HG02571 (cell line): ENCODE results near the gene XKR7.
"Not testable (repeated sequence)": the region's sequence is repeated elsewhere in the genome, so short reads cannot be mapped to it uniquely, and the experiment has no call there.

Experiments used
- ATAC-seq: cut with Tn5 transposase; IDR thresholded peaks from one replicate; pipeline ENCODE4 v1.9.1; 2021; ENCODE audit warnings: mild to moderate bottlenecking, moderate library complexity; ENCODE audit not compliant: unreplicated experiment

Gene XKR7

GRCh38 chr20:32010666-32011065 lies 42.7 kb downstream of the XKR7 start:
- no peak for ATAC-seq

DNA sequence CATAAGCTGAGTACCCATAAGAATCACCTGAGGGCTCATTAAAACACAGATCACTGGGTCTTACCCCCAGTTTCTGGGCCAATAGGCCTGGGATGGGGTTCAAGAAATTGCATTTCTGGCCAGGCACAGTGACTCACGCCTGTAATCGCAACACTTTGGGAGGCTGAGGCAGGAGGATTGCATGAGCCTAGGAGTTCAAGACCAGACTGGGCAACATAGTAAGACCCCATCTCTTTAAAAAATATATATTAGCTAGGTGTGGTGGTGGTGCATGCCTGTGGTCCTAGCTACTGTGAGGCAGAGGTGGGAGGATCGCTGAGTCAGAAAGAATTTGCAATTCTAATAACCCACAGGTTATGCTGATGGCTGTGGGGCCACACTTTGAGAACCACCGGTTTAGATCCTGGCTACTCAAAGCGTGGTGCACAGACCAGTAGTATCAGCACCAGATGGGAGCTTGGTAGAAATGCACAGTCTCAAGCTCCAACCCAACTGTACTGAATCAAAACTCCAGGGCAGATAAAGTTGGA lies 44.3 kb downstream of the XKR7 start:
- ATAC-seq: no peak

DNA sequence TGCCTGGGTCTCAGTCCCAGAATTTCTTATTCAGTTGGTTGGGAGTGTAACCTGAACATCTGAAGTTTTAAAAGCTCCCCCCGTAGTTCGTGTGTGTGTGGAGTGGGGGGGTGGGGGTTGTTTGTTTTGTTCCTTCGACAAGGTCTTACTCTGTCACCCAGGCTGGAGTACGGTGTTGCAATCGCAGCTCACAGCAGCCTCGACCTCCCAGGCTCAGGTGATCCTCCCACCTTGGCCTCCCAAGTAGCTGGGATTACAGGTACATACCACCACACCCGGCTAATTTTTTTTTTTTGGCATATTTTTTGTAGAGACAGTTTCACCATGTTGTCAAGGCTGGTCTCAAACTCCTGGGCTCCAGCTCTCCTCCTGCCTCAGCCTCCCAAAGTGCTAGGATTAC lies 45.4 kb downstream of the XKR7 start:
- no peak for ATAC-seq

GRCh38 chr20:32017711-32018251 lies 49.8 kb downstream of the XKR7 start:
- no peak for ATAC-seq

GRCh38 chr20:32018269-32019155 lies 50.6 kb downstream of the XKR7 start:
- no peak for ATAC-seq

DNA sequence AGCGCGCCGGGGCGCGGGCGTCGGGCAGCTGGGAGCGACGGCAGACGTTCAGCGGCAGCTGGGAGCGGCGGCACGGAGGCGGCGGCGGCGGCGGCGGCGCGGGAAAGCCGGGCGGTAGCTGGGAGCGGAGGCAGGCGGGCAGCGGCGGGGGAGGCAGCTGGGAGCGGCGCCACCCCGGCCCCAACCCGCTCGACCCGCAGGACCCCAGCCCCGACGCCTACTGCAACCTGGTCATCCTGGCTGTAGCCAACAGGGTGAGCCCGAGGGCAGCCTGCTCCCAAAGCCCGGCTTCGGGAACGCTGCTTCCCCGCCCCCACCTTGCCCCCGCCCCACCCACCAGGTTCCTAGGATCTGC lies 51.2 kb downstream of the XKR7 start:
- ATAC-seq: no peak

- ATAC-seq: no peak
Measured at GRCh38 chr20:32019563-32020463, 51.9 kb downstream of the XKR7 start.

DNA sequence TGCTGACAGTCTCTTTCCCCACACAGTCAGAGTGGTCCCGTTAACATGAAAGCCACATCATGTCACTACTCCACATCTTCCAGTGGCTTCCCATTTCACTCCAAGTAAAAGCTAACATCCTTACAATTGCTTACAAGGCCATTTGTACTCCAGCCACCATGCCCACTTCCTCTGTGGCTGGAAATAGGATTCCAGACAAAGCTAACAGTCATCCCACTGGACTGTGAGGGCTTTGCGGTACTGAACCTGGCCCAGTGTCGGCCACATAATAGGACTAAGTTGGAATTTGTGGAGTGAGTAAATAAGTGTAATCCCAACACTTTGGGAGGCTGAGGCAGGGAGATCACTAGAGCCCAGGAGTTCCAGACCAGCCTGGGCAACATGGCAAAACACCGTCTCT lies 53.1 kb downstream of the XKR7 start:
- ATAC-seq: no peak

GRCh38 chr20:32024683-32025295 lies 56.8 kb downstream of the XKR7 start:
- no peak for ATAC-seq

- ATAC-seq: no peak
Measured at GRCh38 chr20:32027643-32028042, 59.7 kb downstream of the XKR7 start.

DNA sequence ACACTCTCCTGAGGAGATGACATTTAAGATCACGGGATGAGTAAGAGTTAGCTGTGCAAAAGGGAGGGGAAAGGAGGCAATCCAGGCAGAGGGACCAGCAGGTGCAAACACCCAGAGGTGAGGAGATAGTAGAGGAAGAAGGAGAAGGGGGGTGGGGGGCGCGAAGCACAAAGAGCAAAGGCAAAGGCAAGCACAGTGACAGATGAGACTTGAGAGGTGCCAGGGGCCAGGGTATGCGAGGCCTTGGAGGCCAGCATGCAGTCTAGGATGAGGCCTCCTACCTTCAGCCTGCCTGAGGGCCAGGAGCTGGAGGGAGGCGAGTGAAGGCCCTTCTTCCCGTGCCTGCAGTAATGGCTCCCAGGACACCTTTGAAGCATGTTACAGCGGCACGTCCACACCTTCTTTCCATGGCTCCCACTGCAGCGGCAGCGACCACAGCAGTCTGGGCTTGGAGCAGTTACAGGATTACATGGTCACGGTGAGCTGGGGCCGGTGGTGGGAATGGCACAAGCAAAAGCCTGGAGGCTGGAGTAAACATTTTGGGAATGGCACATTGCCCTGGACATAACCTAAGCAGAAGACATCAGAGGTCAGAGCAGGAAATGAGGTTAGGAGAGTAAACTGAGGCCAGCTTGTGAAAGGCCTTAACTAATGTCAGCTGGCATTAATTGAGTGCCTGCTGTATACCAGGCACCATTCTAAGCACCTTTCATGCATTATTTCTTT lies 60.9 kb downstream of the XKR7 start:
- ATAC-seq: no peak

DNA sequence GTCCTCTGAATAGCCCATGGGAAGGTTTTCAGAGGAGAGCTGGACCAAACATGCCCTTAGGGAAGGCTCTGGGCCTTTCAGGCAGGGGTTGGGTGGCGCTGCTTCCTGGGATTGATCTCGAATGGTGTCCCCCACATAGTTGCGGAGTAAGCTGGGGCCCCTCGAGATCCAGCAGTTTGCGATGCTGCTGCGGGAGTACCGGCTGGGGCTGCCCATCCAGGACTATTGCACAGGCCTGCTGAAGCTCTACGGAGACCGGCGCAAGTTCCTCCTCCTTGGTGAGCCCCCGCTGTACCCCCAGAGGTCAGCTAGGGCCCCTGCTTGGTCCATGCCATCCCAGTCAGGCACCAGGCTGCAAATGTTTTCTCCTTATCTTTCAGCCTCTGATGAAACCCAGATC lies 61.6 kb downstream of the XKR7 start:
- ATAC-seq: no peak

DNA sequence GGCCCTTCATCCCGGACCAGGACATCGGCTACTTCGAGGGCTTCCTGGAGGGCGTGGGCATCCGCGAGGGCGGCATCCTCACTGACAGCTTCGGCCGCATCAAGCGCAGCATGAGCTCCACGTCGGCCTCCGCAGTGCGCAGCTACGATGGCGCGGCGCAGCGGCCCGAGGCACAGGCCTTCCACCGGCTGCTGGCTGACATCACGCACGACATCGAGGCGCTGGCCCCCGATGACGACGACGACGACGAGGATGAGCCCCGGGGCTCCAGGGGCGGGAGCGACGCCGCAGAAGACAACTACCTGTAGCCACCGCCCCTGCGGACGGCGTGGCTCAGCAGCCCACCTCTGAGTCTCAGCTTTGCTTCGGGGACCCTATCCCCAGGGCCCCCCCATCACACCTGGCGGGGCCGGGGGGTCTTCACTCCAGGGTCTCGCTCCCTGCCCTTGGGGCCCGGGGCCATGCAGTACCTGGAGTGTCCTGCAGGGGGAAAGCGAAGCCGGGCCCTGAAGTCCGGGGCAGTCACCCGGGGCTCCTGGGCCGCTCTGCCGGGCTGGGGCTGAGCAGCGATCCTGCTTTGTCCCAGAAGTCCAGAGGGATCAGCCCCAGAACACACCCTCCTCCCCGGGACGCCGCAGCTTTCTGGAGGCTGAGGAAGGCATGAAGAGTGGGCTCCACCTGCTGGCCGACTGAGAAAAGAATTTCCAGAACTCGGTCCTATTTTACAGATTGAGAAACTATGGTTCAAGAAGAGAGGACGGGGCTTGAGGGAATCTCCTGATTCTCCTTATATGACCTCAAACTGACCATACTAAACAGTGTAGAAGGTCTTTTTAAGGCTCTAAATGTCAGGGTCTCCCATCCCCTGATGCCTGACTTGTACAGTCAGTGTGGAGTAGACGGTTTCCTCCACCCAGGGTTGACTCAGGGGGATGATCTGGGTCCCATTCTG lies 63.3 kb downstream of the XKR7 start:
- ATAC-seq: no peak

GRCh38 chr20:32033316-32033715 lies 65.4 kb downstream of the XKR7 start:
- ATAC-seq: no peak

GRCh38 chr20:32033721-32034120 lies 65.8 kb downstream of the XKR7 start:
- not testable (repeated sequence) for ATAC-seq

GRCh38 chr20:32034581-32035425 lies 66.9 kb downstream of the XKR7 start:
- ATAC-seq: no peak

- ATAC-seq: no peak
Measured at GRCh38 chr20:32035426-32035779, 67.5 kb downstream of the XKR7 start.

DNA sequence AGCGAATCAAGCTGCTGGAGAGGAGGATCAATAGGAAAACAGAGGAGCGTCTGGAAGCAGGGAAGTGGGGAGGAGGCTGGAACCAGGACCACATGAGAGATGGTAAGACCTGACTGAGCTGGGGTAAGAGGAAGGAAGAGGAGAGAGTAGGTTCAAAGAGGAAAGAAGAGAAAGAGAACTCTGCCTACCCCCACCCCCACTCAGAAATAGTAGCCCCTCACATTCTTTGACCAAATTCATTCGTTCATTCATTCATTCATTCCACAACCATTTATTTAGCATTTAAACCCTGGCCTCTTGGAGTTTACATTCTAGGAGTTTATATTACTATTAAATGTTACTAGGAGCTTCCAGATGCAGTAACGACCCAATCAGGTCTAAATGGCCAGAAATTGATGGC lies 68.3 kb downstream of the XKR7 start:
- no peak for ATAC-seq
